Fibroblast of peridontal ligament (primary cell): ENCODE measurements around the gene DYNLT1.
A peak's percentile ranks its signal among the peaks of the same experiment; 100 is the strongest.
"Not testable (repeated sequence)": the region's sequence is repeated elsewhere in the genome, so short reads cannot be mapped to it uniquely, and the experiment has no call there.

ENCODE experiments used
- DNase-seq: peaks from one replicate; pipeline ENCODE4 v3.0.0-alpha.2; 2010; ENCODE audit errors: extremely low read depth

The DYNLT1 gene

GRCh38 chr6:158622545-158623190 lies 21.9 kb downstream of the DYNLT1 start:
- DNase-seq = peak; percentile 40

DNA sequence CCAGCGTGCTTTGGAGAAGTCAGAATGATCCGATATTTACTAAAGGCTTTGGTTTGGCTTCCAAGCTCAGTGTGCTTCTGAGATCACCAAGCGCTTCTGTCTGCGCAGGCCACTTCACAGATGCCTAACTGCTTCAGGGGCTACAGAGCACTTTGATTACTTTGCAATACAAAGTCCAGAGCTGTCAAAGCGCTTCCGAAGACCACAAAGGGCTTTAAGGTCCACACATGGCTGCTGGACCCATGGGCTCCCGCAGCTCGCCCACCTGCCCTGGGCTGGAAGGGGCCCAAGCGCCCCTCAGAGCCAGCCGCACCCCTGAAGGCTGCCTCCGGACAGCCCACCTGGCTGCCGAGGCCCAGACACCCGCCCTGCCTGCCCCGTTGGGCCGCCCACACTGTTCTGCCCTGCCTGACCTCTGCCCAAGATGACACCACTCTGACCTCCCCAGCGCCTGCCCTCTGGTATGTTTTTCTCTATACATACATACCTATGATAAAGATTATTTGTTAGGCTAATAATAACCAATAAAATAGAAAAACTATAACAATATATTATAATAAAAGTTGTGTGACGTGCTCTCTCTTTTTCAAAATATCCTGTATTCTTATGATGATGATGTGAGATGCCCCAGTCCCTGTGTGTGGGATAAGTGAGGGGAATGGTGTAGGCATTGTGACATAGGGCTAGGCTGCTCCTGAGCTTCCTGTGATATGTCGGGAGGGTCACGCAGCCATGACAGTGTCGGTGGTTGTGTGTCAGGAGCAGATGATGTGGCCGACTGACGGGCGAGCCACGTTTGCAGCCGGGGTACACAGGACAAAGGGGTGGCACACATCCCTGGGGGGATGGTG lies 22.6 kb downstream of the DYNLT1 start:
- DNase-seq = no peak

- DNase-seq = no peak
Measured at GRCh38 chr6:158620963-158621693, 23.4 kb downstream of the DYNLT1 start.

- no peak for DNase-seq
Measured at GRCh38 chr6:158619922-158620801, 24.4 kb downstream of the DYNLT1 start.

- not testable (repeated sequence) for DNase-seq
Measured at GRCh38 chr6:158618289-158618688, 26.3 kb downstream of the DYNLT1 start.

DNA sequence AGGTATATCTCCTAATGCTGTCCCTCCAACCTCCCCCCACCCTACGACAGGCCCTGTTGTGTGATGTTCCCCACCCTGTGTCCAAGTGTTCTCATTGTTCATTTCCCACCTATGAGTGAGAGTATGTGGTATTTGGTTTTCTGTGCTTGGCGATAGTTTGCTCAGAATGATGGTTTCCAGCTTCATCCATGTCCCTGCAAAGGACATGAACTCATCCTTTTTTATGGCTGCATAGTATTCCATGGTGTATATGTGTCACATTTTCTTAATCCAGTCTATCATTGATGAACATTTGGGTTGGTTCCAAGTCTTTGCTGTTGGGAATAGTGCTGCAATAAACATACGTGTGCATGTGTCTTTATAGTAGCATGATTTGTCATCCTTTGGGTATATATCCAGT lies 29.9 kb downstream of the DYNLT1 start:
- DNase-seq = not testable (repeated sequence)

- no peak for DNase-seq
Measured at GRCh38 chr6:158611541-158612370, 32.8 kb downstream of the DYNLT1 start.

DNA sequence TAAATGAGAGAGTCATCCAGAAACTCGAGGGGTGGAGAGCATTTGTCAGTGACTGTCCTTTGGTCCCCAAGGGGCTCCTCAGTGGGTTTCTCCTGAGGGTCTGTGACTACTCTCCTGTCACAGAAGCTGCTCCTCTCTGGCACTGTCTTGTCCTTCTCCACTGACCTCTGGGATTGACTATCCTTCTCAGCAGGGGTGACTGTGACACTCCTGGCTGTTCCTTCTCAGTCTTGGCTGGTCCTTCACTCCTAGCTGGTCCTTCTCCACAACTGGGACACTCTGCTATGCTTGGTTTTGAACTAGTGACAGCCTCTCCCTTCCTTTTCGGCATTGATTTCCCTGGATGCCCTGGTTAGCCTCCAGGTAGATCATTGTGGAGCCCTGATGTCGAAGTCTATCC lies 33.5 kb downstream of the DYNLT1 start:
- no peak for DNase-seq

DNA sequence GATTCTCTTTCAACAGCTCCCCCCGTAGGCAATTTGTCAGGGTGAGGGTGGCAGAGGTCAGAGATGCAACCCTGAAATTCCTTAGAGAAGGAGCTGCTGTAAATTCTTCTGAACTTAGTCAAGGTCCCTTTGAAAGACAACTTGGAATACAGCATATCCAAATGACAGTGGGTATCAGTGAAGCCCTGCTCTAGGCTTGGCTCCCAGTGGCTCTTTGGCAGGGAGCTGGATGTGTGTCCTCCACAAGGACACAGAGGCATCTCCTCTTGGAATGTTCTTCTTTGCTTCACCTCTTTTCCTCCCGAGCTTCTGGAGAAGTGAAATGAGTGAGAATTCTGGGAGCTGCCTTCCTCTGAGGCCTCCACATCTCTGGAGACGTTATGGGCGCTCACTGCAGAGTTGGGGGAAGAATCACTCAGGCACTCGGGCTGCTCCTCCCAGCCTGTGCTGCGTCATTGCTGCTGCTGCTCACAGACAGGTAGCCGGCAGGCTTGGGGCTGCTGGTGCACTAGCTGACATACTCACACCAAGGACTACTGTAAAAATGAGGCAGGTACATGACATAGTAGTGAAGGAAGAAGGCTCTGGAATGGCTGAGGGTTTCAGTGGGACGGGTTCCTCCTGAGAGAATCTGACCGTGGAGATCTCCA lies 34.1 kb downstream of the DYNLT1 start:
- DNase-seq = no peak

- DNase-seq = no peak
Measured at GRCh38 chr6:158609455-158610155, 34.9 kb downstream of the DYNLT1 start.

DNA sequence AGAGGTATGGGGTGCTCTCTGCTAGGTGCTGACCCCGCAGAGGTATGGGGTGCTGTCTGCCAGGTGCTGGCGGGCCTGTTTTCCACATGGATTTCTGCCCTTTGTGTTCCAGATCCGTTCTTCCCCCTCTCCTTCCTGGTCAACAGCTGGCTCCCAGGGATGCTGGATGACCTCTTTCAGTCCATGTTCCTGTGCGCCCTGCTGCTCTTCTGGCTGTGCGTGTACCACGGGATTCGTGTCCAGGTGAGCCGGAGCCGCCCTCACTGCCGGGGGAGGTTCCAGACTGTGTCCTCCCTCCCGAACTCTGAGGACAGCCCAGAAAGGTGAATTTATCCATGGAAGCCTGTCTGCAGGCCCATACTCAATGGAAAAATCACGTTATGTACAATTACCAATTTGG lies 36.3 kb downstream of the DYNLT1 start:
- DNase-seq = no peak

DNA sequence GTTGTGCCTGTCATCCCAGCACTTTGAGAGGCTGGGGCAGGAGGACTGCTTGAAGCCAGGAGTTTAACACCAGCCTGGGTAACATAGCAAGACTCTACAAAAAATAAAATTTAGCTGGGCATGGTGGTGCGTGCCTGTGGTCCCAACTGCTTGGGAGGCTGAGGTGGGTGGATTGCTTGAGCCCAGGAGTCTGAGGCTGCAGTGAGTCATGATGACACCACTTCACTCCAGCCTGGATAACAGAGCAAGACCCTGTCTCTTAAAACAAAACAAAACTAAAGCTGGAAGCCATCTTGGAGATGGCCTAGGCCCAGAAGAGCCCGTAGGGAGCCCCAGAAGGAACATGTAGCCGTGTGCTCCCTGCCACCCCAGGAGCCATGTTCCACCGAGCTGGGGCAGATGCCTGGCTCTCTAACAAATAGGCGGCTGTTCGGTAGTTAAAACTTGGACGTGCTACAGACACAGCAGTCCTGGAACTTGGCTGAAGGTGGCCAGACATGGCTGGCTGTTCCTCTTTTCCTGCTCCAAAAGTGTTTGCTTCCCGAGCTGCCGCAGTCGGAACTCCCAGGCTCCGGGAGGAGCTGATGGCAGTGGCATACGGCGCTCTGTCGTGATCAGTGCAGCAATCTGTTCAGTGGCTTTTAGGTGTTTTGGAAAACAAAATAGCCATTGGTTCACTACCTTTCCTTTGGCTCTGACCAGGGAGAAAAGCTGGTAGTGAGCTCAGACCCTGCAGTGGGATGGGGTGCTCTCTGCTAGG lies 37.0 kb downstream of the DYNLT1 start:
- no peak for DNase-seq

DNA sequence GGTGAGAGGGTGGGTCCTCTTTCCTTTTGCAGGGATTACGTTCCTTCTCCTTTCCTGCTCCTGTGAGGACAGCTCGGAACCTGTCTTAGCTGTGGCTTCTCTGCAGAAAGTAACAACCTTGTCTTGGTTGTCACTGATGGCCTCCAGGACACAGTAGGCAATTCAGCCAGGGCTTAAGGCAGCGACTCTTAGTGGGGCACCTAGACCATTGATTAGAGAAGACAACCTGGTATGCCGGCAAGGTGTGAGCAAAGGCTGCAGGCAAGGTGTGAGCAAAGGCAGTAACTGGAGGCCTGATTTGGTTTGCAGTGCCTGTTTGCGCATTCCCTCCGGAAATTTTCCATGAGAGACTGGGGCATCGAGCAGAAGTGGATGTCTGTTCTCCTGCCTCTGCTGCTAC lies 37.6 kb downstream of the DYNLT1 start:
- DNase-seq = no peak

DNA sequence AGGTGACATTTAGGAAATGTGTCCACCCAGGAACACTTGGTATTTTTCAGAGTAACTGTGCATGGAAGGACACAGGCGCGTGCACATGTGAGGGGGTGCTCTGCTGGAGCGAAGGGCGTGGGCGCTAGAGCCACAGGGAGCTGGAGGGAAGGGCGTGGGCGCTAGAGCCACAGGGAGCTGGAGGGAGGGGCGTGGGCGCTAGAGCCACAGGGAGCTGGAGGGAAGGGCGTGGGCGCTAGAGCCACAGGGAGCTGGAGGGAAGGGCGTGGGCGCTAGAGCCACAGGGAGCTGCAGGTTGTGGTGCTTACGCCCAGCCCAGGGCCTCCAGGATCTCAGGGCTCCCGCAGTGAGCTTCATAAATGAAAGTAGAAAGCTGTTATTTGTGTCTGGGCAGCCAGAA lies 38.5 kb downstream of the DYNLT1 start:
- DNase-seq = not testable (repeated sequence)

DNA sequence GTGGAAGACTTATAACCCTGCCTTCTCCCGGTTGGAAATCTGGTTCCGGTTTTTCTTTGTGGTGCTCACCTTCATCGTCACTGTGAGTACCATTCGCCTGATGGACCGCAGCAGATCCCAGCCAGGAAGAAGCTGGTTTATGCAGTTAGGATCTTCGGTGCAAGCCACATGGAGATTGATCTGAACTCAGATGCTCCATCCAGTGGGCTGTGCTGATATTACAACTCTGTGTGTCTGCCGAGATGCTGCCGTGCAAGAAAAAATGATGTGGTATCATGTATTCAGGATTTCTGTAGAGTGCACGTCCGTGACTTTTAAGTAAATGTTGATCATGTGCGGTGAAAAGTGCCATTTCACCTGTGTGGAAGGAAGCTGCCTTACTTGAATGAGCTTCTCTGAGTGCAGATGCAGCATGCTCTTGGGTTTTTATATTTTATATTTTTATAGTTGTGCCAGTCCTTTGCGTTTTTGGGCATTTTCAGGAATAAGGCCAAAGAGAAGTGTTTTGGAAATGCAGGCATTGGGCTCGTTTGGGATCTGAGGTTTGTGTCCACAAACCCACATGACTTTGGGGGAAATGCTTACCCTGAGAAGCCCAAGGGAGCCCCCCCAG lies 39.2 kb downstream of the DYNLT1 start:
- DNase-seq = peak; percentile 84

- no peak for DNase-seq
Measured at GRCh38 chr6:158604048-158604406, 40.5 kb downstream of the DYNLT1 start.

GRCh38 chr6:158603261-158604047 lies 41.1 kb downstream of the DYNLT1 start:
- no peak for DNase-seq

GRCh38 chr6:158599635-158600034 lies 44.9 kb downstream of the DYNLT1 start:
- no peak for DNase-seq
